Liver (tissue), 9 donors: ENCODE results near the gene PDE4B. TPM values are rescaled to one million over a fixed set of nuclear protein-coding genes. Genes with fewer than 3 reads are reported as not detected.

ENCODE experiments used
- DNase-seq: peaks from one replicate; pipeline ENCODE4 v3.0.0-alpha.2; 2017; ENCODE audit warnings: low spot score
- H3K27ac ChIP-seq, 2 donors: one replicate each; pipeline ENCODE4 v1.7.0; 2013; ENCODE audit warnings: inconsistent platforms in 2 of 2, low read length in 2 of 2, control low read depth in 1 of 2, low read depth in 1 of 2, mild to moderate bottlenecking in 1 of 2
- H3K27me3 ChIP-seq, 4 donors: one replicate each; pipeline versions ENCODE4 v1.6.1 to v1.7.0; 2013; ENCODE audit warnings: low read length in 3 of 4, inconsistent platforms in 1 of 4, mild to moderate bottlenecking in 1 of 4, moderate library complexity in 1 of 4; ENCODE audit not compliant: control insufficient read depth in 4 of 4, insufficient read depth in 4 of 4
- H3K36me3 ChIP-seq, 4 donors: one replicate each; pipeline versions ENCODE4 v1.6.1 to v1.7.0; 2013; ENCODE audit warnings: low read length in 3 of 4, mild to moderate bottlenecking in 3 of 4, low read depth in 1 of 4, moderate library complexity in 1 of 4; ENCODE audit not compliant: control insufficient read depth in 4 of 4, insufficient read depth in 3 of 4
- H3K4me1 ChIP-seq, 4 donors: one replicate each; pipeline versions ENCODE4 v1.6.1 to v1.7.0; 2013; ENCODE audit warnings: low read length in 3 of 4, mild to moderate bottlenecking in 3 of 4, moderate library complexity in 1 of 4; ENCODE audit not compliant: control insufficient read depth in 4 of 4, insufficient read depth in 4 of 4
- H3K4me3 ChIP-seq, 3 donors: one replicate each; pipeline versions ENCODE4 v1.6.1 to v1.7.0; 2013; ENCODE audit warnings: low read length in 3 of 3, control low read depth in 1 of 3, low read depth in 1 of 3, mild to moderate bottlenecking in 1 of 3
- H3K9ac ChIP-seq, 2 donors: one replicate each; pipeline ENCODE4 v1.7.0; 2013; ENCODE audit warnings: low read length in 2 of 2, mild to moderate bottlenecking in 2 of 2, moderate library complexity in 2 of 2, control low read depth in 1 of 2, low read depth in 1 of 2
- H3K9me3 ChIP-seq, 4 donors: one replicate each; pipeline versions ENCODE4 v1.6.1 to v1.7.0; 2013; ENCODE audit warnings: low read length in 3 of 4; ENCODE audit not compliant: control insufficient read depth in 4 of 4
- EGR1 ChIP-seq, 2 donors: IDR thresholded peaks; 2 replicates each; pipeline ENCODE4 v1.6.1; 2016 to 2018; ENCODE audit warnings: antibody characterized with exemption in 2 of 2, low read depth in 2 of 2
- FOXA1 ChIP-seq: IDR thresholded peaks from 2 replicates; pipeline ENCODE4 v1.6.1; 2016; ENCODE audit warnings: antibody characterized with exemption
- FOXA2 ChIP-seq: IDR thresholded peaks from 2 replicates; pipeline ENCODE4 v1.6.1; 2016; ENCODE audit warnings: antibody characterized with exemption
- GABPA ChIP-seq, 2 donors: IDR thresholded peaks in 1 of 2; conservative IDR thresholded peaks in 1 of 2; 2 replicates each; pipeline ENCODE4 v1.6.1; 2016; ENCODE audit warnings: antibody characterized with exemption in 2 of 2, mild to moderate bottlenecking in 1 of 2, moderate library complexity in 1 of 2
- HNF4A ChIP-seq, 2 donors: conservative IDR thresholded peaks; 2 replicates each; pipeline ENCODE4 v1.6.1; 2016; ENCODE audit warnings: antibody characterized with exemption in 2 of 2, mild to moderate bottlenecking in 2 of 2
- HNF4G ChIP-seq: IDR thresholded peaks from 2 replicates; pipeline ENCODE4 v1.6.1; 2016; ENCODE audit warnings: antibody characterized with exemption
- JUND ChIP-seq, 2 donors: IDR thresholded peaks; 2 replicates each; pipeline ENCODE4 v1.6.1; 2016; ENCODE audit warnings: antibody characterized with exemption in 2 of 2
- NR2F2 ChIP-seq: IDR thresholded peaks from 2 replicates; pipeline ENCODE4 v1.6.1; 2016; ENCODE audit warnings: antibody characterized with exemption
- RAD21 ChIP-seq, 2 donors: IDR thresholded peaks; 2 replicates each; pipeline ENCODE4 v1.6.1; 2016; ENCODE audit warnings: antibody characterized with exemption in 2 of 2, mild to moderate bottlenecking in 2 of 2
- RXRA ChIP-seq, 2 donors: IDR thresholded peaks; 2 replicates each; pipeline ENCODE4 v1.6.1; 2017 to 2018; ENCODE audit warnings: antibody characterized with exemption in 2 of 2, mild to moderate bottlenecking in 1 of 2
- SP1 ChIP-seq: IDR thresholded peaks from 2 replicates; pipeline ENCODE4 v1.6.1; 2018; ENCODE audit warnings: antibody characterized with exemption, mild to moderate bottlenecking
- TAF1 ChIP-seq: conservative IDR thresholded peaks from 2 replicates; pipeline ENCODE4 v1.6.1; 2016; ENCODE audit warnings: antibody characterized with exemption, mild to moderate bottlenecking
- YY1 ChIP-seq: IDR thresholded peaks from 2 replicates; pipeline ENCODE4 v1.6.1; 2016; ENCODE audit warnings: antibody characterized with exemption, mild to moderate bottlenecking
- WGBS: extraction: QIAGEN DNeasy Blood & Tissue Kit; methylation state at CpG from one replicate; pipeline ENCODE4 v1.1.7; 2013; 5-methylcytosine and 5-hydroxymethylcytosine counted together
- polyA plus RNA-seq, 2 donors: library from polyadenylated mRNA; stranded (reverse) in 1 of 2; unstranded in 1 of 2; fragments of 200-250 nt in 1 of 2; fragments of >200 nt in 1 of 2; fragmentation: Nextera tagmentation in 1 of 2; extraction: Ambion mirVana in 1 of 2; gene quantifications; one replicate each; pipeline versions ENCODE4 v1.2.1 to v1.2.3, GENCODE V29; 2013 to 2015
- total RNA-seq, 2 donors: library from RNA; depleted of rRNA; stranded (reverse); fragments of >200 nt; gene quantifications; one replicate each; pipeline ENCODE4 v1.2.3, GENCODE V29; 2014
- TF ChIP-seq, protein P1 (sequence below): fragments of 150-350 bp; IDR thresholded peaks from 2 replicates; pipeline ENCODE4 v1.5.1; 2017; ENCODE audit warnings: improper control_type of control experiment, low read depth, low read length; ENCODE audit not compliant: missing input control
- TF ChIP-seq, protein P2 (sequence below): IDR thresholded peaks from 2 replicates; pipeline ENCODE4 v1.6.1; 2016; ENCODE audit warnings: antibody characterized with exemption
- TF ChIP-seq, protein P3 (sequence below): IDR thresholded peaks from 2 replicates; pipeline ENCODE4 v1.6.1; 2016; ENCODE audit warnings: antibody characterized with exemption
- TF ChIP-seq, protein P4 (sequence below): IDR thresholded peaks from 2 replicates; pipeline ENCODE4 v1.6.1; 2016; ENCODE audit warnings: antibody characterized with exemption
- TF ChIP-seq, protein P5 (sequence below): IDR thresholded peaks from 2 replicates; pipeline ENCODE4 v1.6.1; 2016; ENCODE audit warnings: antibody characterized with exemption, mild to moderate bottlenecking
- donor health status: healthy.
- donor health status: healthy.
- donor health status: healthy.
- donor health status: healthy.
- donor health status: healthy.

Gene PDE4B
- total and polyA plus RNA-seq, 4 donors = 1.9 to 3.9 (median 2.7) TPM

DNA sequence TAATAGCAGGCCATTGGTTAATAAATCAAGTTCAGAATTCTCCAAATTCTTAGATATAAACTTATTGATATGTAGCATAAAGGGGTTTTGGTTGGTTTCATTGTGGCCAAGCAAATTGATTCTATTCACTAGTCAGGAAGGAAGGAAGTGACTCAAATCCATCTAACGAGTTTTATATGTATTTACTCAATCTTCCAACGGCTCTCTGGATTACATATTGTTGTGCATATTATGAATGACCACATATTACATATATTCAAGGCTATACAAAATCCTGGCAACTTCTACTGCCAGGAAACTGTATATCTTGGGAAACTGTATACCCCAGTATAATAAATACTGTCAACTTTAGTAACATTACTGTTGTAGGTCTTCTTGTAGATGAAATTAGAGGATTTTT, 20.1 kb upstream of the PDE4B start:
- Histone ChIP-seq H3K9ac (no peak overlapping the region), H3K27ac (no peak overlapping the region), H3K27me3 (peaks cover 0 to 3% (median 0%) of the 10 kb centered on the region in 4 donors), H3K9me3 (no peaks in the 10 kb centered on the region), H3K36me3 (no peaks in the 10 kb centered on the region), H3K4me3 (no peak overlapping the region), H3K4me1 (no peaks in the 10 kb centered on the region)
- no peak for DNase-seq
- WGBS = 39% methylated on average over 2 of the region's 2 CpGs
- TF ChIP-seq FOXA2 (no peak), HNF4G (no peak), YY1 (no peak), RAD21 (IDR thresholded peaks at IDR 0.05) (no peak), SP1 (no peak), GABPA (IDR thresholded peaks at IDR 0.05 in 1 of 2, conservative IDR thresholded peaks at IDR 0.05 in 1 of 2) (no peak), FOXA1 (no peak), TAF1 (no peak), HNF4A (conservative IDR thresholded peaks at IDR 0.05) (no peak), EGR1 (IDR thresholded peaks at IDR 0.05; ENCODE audit: low read depth in 2 of 2) (no peak), RXRA (IDR thresholded peaks at IDR 0.05) (no peak), JUND (IDR thresholded peaks at IDR 0.05) (no peak), NR2F2 (no peak)
- TF ChIP-seq, protein P1, sequence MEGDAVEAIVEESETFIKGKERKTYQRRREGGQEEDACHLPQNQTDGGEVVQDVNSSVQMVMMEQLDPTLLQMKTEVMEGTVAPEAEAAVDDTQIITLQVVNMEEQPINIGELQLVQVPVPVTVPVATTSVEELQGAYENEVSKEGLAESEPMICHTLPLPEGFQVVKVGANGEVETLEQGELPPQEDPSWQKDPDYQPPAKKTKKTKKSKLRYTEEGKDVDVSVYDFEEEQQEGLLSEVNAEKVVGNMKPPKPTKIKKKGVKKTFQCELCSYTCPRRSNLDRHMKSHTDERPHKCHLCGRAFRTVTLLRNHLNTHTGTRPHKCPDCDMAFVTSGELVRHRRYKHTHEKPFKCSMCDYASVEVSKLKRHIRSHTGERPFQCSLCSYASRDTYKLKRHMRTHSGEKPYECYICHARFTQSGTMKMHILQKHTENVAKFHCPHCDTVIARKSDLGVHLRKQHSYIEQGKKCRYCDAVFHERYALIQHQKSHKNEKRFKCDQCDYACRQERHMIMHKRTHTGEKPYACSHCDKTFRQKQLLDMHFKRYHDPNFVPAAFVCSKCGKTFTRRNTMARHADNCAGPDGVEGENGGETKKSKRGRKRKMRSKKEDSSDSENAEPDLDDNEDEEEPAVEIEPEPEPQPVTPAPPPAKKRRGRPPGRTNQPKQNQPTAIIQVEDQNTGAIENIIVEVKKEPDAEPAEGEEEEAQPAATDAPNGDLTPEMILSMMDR = no peak
- TF ChIP-seq, protein P2, sequence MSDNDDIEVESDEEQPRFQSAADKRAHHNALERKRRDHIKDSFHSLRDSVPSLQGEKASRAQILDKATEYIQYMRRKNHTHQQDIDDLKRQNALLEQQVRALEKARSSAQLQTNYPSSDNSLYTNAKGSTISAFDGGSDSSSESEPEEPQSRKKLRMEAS = no peak
- TF ChIP-seq, protein P3, sequence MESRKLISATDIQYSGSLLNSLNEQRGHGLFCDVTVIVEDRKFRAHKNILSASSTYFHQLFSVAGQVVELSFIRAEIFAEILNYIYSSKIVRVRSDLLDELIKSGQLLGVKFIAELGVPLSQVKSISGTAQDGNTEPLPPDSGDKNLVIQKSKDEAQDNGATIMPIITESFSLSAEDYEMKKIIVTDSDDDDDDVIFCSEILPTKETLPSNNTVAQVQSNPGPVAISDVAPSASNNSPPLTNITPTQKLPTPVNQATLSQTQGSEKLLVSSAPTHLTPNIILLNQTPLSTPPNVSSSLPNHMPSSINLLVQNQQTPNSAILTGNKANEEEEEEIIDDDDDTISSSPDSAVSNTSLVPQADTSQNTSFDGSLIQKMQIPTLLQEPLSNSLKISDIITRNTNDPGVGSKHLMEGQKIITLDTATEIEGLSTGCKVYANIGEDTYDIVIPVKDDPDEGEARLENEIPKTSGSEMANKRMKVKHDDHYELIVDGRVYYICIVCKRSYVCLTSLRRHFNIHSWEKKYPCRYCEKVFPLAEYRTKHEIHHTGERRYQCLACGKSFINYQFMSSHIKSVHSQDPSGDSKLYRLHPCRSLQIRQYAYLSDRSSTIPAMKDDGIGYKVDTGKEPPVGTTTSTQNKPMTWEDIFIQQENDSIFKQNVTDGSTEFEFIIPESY = no peak
- TF ChIP-seq, protein P4, sequence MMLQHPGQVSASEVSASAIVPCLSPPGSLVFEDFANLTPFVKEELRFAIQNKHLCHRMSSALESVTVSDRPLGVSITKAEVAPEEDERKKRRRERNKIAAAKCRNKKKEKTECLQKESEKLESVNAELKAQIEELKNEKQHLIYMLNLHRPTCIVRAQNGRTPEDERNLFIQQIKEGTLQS = no peak
- TF ChIP-seq, protein P5, sequence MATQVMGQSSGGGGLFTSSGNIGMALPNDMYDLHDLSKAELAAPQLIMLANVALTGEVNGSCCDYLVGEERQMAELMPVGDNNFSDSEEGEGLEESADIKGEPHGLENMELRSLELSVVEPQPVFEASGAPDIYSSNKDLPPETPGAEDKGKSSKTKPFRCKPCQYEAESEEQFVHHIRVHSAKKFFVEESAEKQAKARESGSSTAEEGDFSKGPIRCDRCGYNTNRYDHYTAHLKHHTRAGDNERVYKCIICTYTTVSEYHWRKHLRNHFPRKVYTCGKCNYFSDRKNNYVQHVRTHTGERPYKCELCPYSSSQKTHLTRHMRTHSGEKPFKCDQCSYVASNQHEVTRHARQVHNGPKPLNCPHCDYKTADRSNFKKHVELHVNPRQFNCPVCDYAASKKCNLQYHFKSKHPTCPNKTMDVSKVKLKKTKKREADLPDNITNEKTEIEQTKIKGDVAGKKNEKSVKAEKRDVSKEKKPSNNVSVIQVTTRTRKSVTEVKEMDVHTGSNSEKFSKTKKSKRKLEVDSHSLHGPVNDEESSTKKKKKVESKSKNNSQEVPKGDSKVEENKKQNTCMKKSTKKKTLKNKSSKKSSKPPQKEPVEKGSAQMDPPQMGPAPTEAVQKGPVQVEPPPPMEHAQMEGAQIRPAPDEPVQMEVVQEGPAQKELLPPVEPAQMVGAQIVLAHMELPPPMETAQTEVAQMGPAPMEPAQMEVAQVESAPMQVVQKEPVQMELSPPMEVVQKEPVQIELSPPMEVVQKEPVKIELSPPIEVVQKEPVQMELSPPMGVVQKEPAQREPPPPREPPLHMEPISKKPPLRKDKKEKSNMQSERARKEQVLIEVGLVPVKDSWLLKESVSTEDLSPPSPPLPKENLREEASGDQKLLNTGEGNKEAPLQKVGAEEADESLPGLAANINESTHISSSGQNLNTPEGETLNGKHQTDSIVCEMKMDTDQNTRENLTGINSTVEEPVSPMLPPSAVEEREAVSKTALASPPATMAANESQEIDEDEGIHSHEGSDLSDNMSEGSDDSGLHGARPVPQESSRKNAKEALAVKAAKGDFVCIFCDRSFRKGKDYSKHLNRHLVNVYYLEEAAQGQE = no peak
